Hematopoietic multipotent progenitor cell treated with erythropoietin and hydrocortisone succinate and interleukin-3 and kit ligand, for 4 days (in vitro differentiated cells): Measurements from ENCODE around the gene PSMD13.

Experiments used
- DNase-seq: peaks from one replicate; pipeline ENCODE4 v3.0.0-alpha.2; 2015

Gene PSMD13

DNA sequence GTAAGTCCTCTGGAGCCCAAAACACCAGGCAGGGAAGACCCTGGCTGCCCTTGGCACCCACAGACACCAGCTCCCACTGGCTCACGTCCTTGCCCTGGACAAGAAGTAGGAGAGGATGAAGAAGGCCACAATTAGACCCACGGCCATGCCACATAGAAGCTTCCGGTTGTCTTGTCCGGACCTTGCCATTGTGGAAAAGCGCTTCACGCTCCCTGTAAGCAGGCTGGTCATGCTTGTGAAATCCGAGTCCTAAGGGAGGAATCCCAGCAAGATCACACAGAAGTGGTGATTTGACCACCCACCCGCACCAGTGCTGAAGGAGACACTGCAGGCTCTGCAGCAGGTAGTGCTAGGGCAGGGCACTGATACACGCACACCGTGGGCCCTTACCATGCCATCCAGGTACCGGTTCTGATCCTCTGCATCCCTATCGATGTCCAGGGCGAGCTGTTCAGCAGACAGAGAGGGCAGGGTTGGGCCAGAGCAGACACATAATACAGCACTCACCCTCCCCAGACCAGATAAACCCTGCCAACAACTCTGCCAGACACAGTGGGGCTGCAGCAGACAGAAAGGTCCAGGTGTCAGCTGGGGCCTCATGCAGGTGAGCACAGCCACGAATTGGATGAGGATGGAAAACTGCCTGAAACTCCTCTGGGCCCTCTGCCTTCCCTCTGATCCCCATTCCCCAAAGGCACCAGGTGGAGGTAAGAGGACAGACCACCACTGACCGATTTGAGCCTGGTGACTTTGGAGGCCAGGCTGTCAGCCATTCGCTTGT is 31.4 kb upstream of the PSMD13 start:
- DNase-seq, result no peak

- DNase-seq, result no peak
Measured at GRCh38 chr11:206002-206384, 30.8 kb upstream of the PSMD13 start.

DNA sequence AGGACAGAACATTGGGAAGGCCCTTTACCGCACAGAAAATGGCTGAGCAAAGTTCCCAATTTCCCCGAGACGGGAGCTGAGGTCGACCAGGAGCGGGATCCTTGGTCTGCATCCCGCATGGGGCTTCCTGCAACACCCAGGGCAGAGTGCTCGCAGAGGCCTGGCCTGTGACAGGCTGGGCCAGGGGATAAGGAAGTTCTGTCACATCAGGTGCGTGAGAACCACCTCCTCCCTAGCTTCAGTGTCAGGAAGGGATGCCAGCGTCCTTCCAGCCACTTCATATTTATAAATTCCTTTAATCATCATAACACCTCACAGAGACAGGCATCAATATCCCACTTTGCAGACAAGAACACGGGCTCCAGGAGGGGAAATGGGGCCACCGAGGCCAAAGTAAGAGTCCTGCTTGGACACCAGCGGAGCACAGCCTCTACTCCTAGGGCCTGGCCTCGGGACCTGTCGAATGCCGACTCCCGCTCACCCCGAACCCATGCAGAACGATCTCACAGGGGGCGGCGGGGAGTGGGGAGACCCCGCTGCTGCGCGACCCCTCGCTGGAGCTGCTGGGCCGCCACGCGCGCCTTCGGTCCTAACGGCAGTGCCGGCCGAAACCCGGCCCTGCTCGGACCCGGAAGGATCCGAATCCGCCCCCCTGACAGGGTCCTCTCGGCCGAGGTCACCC is 30.1 kb upstream of the PSMD13 start:
- DNase-seq, result peak; percentile 59

DNA sequence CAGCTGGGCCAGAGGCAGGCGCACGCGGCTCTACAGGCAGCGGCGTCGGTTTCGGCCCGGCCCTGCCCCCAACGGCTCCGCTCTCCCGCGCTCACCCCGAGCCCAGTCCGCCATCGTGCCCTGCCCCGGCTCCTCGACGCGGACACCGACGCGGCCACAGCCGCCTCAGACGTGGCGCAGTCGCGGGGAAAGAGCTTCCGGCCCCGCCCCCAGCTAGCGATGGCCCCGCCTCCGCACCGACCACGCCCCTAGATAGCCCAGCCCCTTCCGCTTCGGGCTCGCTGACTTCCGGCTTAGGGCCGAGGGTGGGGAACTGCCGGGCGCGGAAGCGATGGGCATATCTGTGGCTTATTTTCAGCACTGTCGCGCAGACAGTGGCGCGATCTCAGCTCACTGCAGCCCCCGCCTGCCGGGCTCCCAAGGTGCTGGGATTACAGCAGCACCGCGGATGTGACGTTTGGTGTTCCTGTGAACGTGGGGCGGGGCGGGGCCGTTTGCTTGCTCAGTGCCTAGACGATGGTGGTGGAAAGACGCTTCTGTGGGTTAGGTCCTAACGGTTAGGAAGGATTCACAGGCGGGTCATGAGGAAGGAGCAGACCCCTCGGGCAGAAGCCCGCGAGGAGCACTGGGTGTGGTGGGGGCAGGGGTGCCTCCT is 29.4 kb upstream of the PSMD13 start, which contains the start of the genes BET1L and RIC8A:
TSS of gene BET1L (minus strand) at position 192 of the 655 bp plus-strand sequence. CDS start at position 114, 78 bp downstream.
TSS of gene RIC8A (plus strand) at position 501 of the 655 bp plus-strand sequence. CDS start 1,147 bp downstream, outside the sequence.
- DNase-seq, result peak; percentile 100

GRCh38 chr11:207863-208180 is 29.0 kb upstream of the PSMD13 start:
- DNase-seq, result no peak

DNA sequence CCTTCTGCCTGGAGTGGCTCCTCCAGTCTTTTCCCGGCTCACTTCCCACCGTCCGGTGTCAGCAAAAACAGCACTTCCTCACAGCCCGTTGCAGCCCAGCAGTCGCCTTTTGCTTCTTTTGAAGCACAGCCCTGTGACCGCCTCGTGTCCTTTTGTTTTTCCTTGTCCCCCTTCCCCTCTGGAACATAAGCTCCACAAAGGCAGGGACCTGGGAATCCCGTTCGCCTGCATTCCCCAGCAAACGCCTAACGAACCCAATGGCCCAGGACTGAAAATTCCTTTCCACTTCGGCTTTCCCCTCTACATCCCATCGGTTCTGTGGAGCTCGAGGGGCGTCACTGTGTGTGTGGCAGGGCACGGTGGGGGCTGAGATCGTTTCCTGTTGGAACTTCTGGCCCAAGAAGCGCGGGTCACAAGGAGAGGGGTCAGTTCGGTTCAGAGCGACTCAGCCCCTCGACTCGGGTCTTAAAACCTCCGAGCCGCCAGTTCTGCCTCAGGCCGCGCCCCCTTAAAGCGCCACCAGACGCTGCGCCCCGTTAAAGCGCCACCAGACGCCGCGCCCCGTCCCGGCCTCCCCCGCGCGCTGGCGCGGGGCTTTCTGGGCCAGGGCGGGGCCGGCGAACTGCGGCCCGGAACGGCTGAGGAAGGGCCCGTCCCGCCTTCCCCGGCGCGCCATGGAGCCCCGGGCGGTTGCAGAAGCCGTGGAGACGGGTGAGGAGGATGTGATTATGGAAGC is 28.4 kb upstream of the PSMD13 start:
- DNase-seq, result peak; percentile 94

DNA sequence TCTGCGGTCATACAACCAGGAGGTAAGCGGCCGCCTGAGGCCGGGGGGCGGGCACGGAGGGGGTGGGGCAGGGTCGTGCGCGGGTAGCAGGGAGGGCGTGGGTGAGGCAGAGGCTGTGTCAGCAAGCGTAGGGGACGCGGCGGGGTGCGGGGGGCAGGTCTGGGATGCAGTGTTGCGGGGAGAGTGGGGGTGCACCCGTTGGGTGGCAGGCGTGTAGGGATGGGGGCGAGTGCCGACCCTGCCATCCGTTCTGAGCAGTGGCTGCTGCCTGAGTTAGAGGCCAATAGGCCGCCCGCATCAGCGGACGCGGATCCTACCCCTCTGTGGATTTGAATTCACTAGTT is 27.9 kb upstream of the PSMD13 start:
- no peak for DNase-seq

- DNase-seq, result peak; percentile 47
Measured at GRCh38 chr11:209275-210121, 27.3 kb upstream of the PSMD13 start.

- no peak for DNase-seq
Measured at GRCh38 chr11:210122-210802, 26.5 kb upstream of the PSMD13 start.

- no peak for DNase-seq
Measured at GRCh38 chr11:210803-211180, 26.0 kb upstream of the PSMD13 start.

GRCh38 chr11:211295-211694 is 25.5 kb upstream of the PSMD13 start:
- DNase-seq, result no peak

GRCh38 chr11:211741-212140 is 25.0 kb upstream of the PSMD13 start:
- no peak for DNase-seq

- no peak for DNase-seq
Measured at GRCh38 chr11:212150-213100, 24.4 kb upstream of the PSMD13 start.

GRCh38 chr11:213111-213510 is 23.7 kb upstream of the PSMD13 start:
- no peak for DNase-seq

GRCh38 chr11:214083-214482 is 22.7 kb upstream of the PSMD13 start:
- no peak for DNase-seq

GRCh38 chr11:215581-216037 is 21.2 kb upstream of the PSMD13 start:
- DNase-seq, result no peak

GRCh38 chr11:216081-216974 is 20.4 kb upstream of the PSMD13 start:
- DNase-seq, result no peak

- no peak for DNase-seq
Measured at GRCh38 chr11:217704-218103, 19.1 kb upstream of the PSMD13 start.
